Stimulated activated naive CD8-positive, alpha-beta T cell treated with anti-CD3 and anti-CD28 coated beads, Interleukin-15, Interleukin-2, amounts not matched to agents 100 ng/mL and 50 ng/mL, for 24 hours (primary cell): Measurements from ENCODE around the gene GPRC5C.
"Not testable (repeated sequence)": the region's sequence is repeated elsewhere in the genome, so short reads cannot be mapped to it uniquely, and the experiment has no call there.

Source experiments
- H3K27ac Mint-ChIP-seq: one replicate; pipeline ENCODE4 v1.8.0; 2021; ENCODE audit warnings: mild to moderate bottlenecking, mixed read lengths
- H3K27me3 Mint-ChIP-seq: one replicate; pipeline ENCODE4 v1.8.0; 2021; ENCODE audit warnings: mixed read lengths
- H3K36me3 Mint-ChIP-seq: one replicate; pipeline ENCODE4 v1.8.0; 2021; ENCODE audit warnings: low read depth, mixed read lengths
- H3K4me1 Mint-ChIP-seq: one replicate; pipeline ENCODE4 v1.8.0; 2021; ENCODE audit warnings: low read depth, mixed read lengths
- H3K4me3 Mint-ChIP-seq: one replicate; pipeline ENCODE4 v1.8.0; 2021; ENCODE audit warnings: mild to moderate bottlenecking, mixed read lengths
- H3K9me3 Mint-ChIP-seq: one replicate; pipeline ENCODE4 v1.8.0; 2021; ENCODE audit warnings: mixed read lengths

GPRC5C gene

DNA sequence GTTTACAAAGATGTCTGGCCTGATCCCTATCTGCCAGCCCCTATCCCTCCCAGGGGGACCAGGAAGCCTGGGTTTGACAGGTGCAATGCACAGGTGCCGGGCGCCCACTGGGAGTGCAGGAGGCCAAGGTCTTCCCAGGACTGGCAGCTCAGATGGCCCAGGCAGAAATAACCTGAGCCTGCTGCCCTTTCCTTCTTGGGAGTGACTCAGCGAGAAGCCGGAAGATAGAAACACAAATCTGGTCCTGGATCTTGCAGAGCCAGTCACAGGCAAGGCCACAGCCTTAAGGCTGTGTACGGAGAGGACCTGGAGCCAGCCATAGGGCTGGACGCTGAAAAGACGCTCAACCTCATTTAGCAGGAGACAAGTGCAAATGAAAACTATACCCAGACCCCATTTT lies 36.9 kb upstream of the GPRC5C start:
- Mint-ChIP-seq H3K9me3 (no peaks in the 10 kb centered on the region), H3K27me3 (no peaks in the 10 kb centered on the region), H3K4me3 (no peak overlapping the region), H3K36me3 (no peaks in the 10 kb centered on the region), H3K27ac (no peak overlapping the region), H3K4me1 (no peaks in the 10 kb centered on the region)

DNA sequence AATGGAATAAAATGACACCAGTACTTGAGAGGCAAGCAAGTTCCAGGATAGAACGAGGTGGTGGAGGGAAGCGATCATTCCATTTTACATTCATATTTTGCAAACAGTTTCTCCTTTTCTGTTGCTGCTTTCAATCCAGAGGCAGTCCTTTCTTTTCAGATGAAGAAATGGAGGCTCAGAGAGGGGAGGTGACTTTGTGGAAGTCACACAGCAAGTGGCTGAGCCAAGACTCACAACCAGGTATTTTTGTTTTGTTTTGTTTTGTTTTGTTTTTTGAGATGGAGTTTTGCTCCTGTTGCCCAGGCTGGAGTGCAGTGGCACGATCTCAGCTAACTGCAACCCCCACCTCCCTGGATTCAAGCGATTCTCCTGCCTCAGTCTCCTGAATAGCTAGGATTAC lies 35.3 kb upstream of the GPRC5C start:
- H3K27ac Mint-ChIP-seq, result no peak overlapping the region
- no peaks in the 10 kb centered on the region for H3K36me3 Mint-ChIP-seq
- no peaks in the 10 kb centered on the region for H3K9me3 Mint-ChIP-seq
- no peaks in the 10 kb centered on the region for H3K4me1 Mint-ChIP-seq
- H3K27me3 Mint-ChIP-seq, result peaks cover 4% of the 10 kb centered on the region
- no peak overlapping the region for H3K4me3 Mint-ChIP-seq

DNA sequence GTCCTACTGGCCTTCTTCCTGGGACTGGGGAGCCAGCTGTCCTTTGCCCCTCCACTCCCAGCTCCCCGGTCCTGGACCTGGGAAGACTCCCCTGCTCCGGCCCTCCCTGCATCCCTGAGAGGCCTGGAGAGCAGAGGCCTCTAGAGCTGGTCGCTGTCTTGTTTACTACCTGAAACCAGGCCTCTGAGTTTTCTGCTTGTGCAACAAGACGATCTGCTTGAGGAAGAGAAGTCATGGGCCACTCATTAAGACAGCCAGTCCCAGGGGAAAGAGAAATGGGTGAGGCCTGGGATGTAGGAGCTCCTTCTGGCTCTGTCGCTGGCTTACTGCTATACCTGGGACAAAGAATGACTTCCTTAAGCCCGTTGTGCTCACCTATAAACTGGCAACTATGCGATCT lies 29.8 kb upstream of the GPRC5C start:
- H3K36me3 Mint-ChIP-seq, result no peaks in the 10 kb centered on the region
- H3K4me1 Mint-ChIP-seq, result no peaks in the 10 kb centered on the region
- H3K4me3 Mint-ChIP-seq, result no peak overlapping the region
- H3K9me3 Mint-ChIP-seq, result no peaks in the 10 kb centered on the region
- H3K27ac Mint-ChIP-seq, result no peak overlapping the region
- H3K27me3 Mint-ChIP-seq, result peaks cover 4% of the 10 kb centered on the region

DNA sequence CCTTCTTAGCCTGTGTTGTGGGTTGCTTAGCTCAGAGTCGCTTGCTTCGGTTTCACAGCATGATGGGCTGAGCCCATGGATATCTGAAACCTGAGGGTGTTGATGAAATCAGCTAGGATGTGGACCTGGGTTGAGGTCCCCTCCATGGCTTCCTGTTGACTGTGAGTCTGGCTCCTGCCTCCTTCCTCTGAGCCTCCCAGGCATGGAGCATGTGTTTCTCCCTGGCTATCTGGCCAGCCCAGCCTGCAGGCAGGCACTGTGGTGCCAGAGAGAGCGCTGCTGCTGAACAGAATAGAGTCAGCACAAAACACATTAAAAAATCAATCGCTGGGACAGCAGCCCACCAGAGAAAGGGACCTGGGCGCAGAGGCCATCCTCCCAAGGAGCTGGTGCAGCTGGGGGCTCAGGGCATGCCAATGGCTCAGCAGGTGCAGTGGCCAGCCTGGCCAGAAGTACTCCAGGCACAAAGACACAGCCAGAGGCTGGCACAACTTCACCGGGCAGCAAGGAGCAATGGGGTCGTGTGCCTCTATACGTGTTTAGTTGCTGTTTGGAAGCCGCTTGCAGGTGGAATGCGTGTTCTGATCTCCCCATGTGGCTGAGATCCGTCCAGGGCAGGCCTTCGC lies 28.3 kb upstream of the GPRC5C start:
- peaks cover 4% of the 10 kb centered on the region for H3K27me3 Mint-ChIP-seq
- no peak overlapping the region for H3K27ac Mint-ChIP-seq
- H3K4me1 Mint-ChIP-seq, result no peaks in the 10 kb centered on the region
- no peaks in the 10 kb centered on the region for H3K36me3 Mint-ChIP-seq
- no peak overlapping the region for H3K4me3 Mint-ChIP-seq
- H3K9me3 Mint-ChIP-seq, result no peaks in the 10 kb centered on the region

DNA sequence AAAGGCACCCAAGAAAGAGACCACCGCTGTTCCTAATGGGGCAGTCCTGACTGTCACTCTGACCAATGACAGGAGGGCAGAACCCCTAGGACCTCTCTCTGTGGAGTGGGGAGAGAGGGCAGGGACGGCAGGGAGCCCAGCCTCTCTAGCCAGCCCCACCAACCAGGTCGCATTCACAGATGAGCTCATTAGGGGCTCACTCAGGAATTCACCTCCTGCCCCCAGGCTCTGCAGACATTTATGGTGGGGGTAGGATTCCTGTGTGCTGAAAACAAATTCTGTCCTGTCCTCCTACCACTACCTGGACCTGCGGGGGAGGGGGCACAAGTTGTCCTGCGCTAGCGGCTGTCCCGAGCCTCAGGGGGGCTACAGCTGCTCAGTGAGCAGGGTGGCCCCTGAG lies 27.7 kb upstream of the GPRC5C start:
- Mint-ChIP-seq H3K9me3 (no peaks in the 10 kb centered on the region), H3K4me1 (no peaks in the 10 kb centered on the region), H3K27ac (no peak overlapping the region), H3K36me3 (no peaks in the 10 kb centered on the region), H3K4me3 (no peak overlapping the region), H3K27me3 (peaks cover 4% of the 10 kb centered on the region)

DNA sequence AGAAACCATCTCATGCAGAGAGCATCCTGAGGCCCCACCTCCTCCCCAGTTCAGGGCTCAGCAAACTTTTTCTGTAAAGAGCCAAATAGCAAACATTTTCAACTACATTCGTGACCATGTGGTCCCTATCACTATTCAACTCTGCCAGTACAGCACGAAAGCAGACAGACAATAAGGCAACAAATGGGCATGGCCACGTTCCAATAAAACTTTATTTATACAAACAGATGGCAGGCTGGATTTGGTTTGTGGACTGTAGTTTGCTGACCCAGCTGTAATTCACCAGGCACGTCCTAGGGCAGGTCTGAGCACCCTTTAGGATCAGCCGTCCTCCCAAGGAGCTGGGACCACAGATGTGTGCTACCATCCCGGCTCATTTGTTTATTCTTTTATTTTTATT lies 27.1 kb upstream of the GPRC5C start:
- no peak overlapping the region for H3K27ac Mint-ChIP-seq
- no peaks in the 10 kb centered on the region for H3K4me1 Mint-ChIP-seq
- H3K4me3 Mint-ChIP-seq, result no peak overlapping the region
- no peaks in the 10 kb centered on the region for H3K9me3 Mint-ChIP-seq
- H3K27me3 Mint-ChIP-seq, result peaks cover 4% of the 10 kb centered on the region
- no peaks in the 10 kb centered on the region for H3K36me3 Mint-ChIP-seq

DNA sequence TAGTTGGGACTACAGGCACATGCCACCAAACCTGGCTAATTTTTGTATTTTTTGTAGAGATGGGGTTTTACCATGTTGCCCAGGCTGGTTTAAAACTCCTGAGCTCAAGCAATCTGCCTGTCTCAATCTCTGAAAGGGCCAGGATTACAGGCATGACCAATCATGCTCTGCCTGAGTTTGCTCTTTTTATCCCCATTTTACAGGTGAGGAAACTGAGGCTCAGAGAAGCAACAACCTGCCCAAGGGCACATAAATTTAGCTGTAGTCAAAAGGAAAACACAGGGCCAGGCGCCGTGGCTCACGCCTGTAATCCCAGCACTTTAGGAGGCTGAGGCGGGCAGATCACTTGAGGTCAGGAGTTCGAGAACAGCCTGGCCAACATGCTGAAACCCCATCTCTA lies 26.6 kb upstream of the GPRC5C start:
- not testable (repeated sequence) for H3K9me3 Mint-ChIP-seq, H3K27ac Mint-ChIP-seq, H3K4me3 Mint-ChIP-seq, H3K36me3 Mint-ChIP-seq, H3K4me1 Mint-ChIP-seq, H3K27me3 Mint-ChIP-seq

DNA sequence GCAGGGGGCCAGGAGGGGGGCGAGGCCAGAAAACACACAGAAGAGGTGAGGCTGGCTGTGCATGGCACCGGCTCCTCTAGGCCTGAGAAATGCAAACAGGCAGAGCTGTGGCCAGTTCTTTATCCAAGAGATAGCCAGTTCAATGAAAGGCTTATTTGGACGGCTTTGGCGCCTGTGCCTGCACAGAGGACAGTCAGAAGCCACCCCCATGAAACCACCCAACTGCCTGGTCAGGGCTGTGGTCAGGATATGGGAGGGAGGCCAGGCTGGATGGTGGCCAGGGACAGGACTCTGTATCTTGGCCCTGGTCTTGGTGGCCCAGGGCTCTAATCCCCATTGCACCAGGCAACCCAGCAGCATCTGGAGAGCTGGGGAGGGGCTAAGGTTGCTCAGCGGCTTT lies 24.5 kb upstream of the GPRC5C start:
- H3K27me3 Mint-ChIP-seq, result peaks cover 8% of the 10 kb centered on the region
- no peaks in the 10 kb centered on the region for H3K36me3 Mint-ChIP-seq
- H3K4me3 Mint-ChIP-seq, result no peak overlapping the region
- no peaks in the 10 kb centered on the region for H3K9me3 Mint-ChIP-seq
- no peaks in the 10 kb centered on the region for H3K4me1 Mint-ChIP-seq
- no peak overlapping the region for H3K27ac Mint-ChIP-seq

DNA sequence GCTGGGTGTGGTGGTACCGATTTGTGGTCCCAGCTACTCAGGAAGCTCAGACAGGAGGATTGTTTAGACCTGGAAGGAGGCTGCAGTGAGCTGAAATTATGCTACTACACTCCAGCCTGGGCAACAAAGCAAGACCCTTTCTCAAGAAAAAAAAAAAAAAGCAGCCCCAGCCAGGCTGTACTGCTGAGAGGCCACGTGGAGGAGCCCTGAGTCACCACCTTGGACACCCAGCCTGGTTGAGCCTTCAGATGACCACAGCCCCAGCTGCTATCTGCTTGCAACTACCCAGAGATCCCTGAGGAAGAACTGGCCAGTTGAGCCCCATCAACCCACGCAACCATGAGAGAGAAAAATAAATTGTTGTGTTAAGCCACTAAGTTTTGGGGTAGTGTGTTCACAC lies 23.6 kb upstream of the GPRC5C start:
- no peak overlapping the region for H3K27ac Mint-ChIP-seq
- no peaks in the 10 kb centered on the region for H3K36me3 Mint-ChIP-seq
- no peak overlapping the region for H3K4me3 Mint-ChIP-seq
- no peaks in the 10 kb centered on the region for H3K4me1 Mint-ChIP-seq
- peaks cover 9% of the 10 kb centered on the region for H3K27me3 Mint-ChIP-seq
- no peaks in the 10 kb centered on the region for H3K9me3 Mint-ChIP-seq

DNA sequence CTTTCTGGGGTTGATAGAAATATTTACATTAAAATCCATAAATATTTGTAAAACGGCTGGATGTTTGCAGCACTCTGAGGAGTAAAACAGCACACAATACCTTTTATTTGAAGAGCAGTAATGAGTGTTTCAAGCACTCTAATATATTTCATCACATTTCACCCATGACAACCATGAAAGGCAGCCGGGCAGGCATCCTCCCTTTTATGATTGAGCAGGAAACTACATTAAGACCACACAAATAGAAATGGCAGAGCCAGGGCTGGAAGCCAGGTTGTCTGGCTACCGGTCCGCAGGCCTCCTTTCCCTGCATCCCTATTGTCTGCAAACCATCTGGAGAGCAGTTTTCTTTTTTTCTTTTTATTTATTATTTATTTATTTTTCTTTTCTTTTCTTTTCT lies 23.1 kb upstream of the GPRC5C start:
- peaks cover 9% of the 10 kb centered on the region for H3K27me3 Mint-ChIP-seq
- H3K9me3 Mint-ChIP-seq, result no peaks in the 10 kb centered on the region
- H3K4me3 Mint-ChIP-seq, result no peak overlapping the region
- H3K27ac Mint-ChIP-seq, result no peak overlapping the region
- no peaks in the 10 kb centered on the region for H3K36me3 Mint-ChIP-seq
- no peaks in the 10 kb centered on the region for H3K4me1 Mint-ChIP-seq

DNA sequence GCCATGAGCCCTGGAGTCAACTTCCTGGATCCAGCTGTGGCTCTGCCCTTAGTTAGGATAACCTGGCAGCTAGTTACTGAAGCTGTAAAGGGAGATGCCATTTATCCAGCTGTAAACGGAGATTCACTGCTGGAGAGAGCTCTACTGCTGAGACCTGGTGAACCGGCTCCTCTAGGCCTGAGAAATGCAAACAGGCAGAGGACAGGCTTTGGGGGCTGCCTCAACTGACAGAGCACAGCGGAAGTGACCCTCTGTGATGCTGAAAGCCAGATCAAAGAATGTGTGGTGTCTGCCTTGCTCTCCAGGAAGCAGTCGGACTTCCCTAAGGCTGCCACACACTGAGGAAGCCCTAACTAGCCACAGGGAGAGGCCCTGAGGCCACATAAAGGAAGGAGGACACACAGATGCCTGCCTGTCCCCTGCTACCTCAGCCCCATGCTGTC lies 21.9 kb upstream of the GPRC5C start:
- Mint-ChIP-seq H3K27me3 (peaks cover 9% of the 10 kb centered on the region), H3K36me3 (no peaks in the 10 kb centered on the region), H3K9me3 (no peaks in the 10 kb centered on the region), H3K4me3 (no peak overlapping the region), H3K4me1 (peaks cover 3% of the 10 kb centered on the region), H3K27ac (no peak overlapping the region)

DNA sequence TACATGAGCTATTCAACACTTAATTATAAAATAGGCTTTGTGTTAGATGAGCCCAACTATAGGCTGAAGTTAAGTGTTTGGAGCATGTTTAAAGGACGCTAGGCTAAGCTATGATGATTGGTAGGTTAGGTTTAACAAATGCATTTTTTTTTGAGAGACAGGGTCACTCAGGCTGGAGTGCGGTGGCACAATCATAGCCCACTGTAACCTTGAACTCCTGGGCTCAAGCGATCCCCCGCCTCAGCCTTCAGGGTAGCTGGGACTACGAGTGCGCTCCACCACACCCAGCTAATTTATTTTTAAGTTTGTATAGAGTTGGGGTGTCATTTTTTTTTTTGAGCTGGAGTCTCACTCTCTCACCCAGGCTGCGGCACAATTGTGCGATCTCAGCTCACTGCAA lies 19.3 kb upstream of the GPRC5C start:
- Mint-ChIP-seq H3K27ac (no peak overlapping the region), H3K4me3 (no peak overlapping the region), H3K4me1 (peaks cover 12% of the 10 kb centered on the region), H3K36me3 (no peaks in the 10 kb centered on the region), H3K9me3 (no peaks in the 10 kb centered on the region), H3K27me3 (peaks cover 9% of the 10 kb centered on the region)

DNA sequence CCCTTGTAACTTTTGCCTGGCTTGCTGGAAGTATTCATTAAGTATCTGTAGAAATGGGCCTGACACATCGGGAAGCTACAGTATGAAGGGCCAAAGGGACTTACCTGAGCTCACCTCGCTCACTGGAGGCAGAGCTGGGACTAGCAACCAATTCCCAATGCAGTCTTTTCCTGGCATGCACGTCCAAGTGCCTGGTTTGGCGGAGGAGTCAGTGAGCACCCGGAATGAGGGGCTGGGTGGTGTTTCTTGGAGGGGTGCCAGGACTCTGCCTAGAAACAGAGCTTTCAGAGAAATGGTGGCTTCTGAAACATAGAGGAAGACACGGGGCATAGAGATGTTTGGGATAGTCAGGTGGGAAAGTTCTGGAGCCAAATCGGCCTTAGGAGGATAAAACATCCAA lies 18.4 kb upstream of the GPRC5C start:
- Mint-ChIP-seq H3K9me3 (no peaks in the 10 kb centered on the region), H3K4me1 (peaks cover 12% of the 10 kb centered on the region), H3K4me3 (no peak overlapping the region), H3K36me3 (no peaks in the 10 kb centered on the region), H3K27me3 (peaks cover 13% of the 10 kb centered on the region), H3K27ac (no peak overlapping the region)

DNA sequence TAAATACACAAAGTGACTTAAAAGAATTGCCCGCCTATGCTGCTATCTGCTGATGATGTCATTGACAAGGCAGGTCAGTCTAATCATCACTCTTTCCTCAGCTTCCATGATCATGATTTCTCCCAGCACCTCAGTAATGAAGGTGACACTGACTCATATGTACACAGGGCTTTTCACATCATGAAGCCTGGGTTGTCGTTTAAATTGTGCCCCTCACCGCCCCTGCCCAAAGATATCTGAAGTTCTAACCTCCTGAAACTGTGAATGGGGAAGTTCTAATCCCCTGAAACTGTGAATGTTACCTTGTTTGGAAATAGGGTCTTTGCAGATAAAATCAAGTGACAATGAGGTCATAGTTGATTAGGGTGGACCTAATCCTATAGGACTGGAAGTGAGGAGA lies 17.4 kb upstream of the GPRC5C start:
- H3K4me3 Mint-ChIP-seq, result no peak overlapping the region
- peaks cover 12% of the 10 kb centered on the region for H3K4me1 Mint-ChIP-seq
- peaks cover 14% of the 10 kb centered on the region for H3K27me3 Mint-ChIP-seq
- H3K36me3 Mint-ChIP-seq, result no peaks in the 10 kb centered on the region
- no peak overlapping the region for H3K27ac Mint-ChIP-seq
- no peaks in the 10 kb centered on the region for H3K9me3 Mint-ChIP-seq

DNA sequence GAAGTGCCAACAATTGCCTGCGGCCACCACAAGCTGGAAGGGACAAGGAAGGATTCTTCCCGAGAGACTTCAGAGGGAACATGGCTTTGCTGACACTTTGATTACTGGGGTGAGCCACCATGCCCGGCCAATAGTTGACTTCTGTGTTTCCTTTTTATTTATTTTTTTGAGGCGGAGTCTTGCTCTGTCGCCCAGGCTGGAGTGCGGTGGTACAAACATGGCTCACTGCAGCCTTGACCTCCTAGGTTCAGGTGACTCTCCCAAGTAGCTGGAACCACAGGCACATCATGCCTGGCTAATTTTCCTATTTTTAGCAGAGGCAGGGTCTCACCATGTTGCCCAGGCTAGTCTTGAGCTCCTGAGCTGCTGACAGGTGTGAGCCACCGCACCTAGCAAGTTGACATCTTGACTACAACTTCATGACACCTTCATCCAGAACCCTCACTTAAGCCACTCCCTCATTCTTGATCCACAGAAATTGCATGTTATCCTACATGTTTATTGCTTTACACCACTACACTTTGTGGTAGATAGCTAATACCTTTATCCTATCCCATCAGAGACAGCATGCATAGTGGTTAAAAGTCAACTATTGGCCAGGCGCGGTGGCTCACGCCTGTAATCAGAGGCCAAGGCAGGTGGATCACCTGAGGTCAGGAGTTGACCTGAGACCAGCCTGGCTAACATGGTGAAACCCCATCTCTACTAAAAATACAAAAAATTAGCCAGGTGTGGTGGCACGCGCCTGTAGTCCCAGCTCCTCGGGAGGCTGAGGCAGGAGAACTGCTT lies 16.1 kb upstream of the GPRC5C start:
- H3K9me3 Mint-ChIP-seq, result no peaks in the 10 kb centered on the region
- H3K36me3 Mint-ChIP-seq, result no peaks in the 10 kb centered on the region
- peaks cover 12% of the 10 kb centered on the region for H3K4me1 Mint-ChIP-seq
- no peak overlapping the region for H3K27ac Mint-ChIP-seq
- no peak overlapping the region for H3K4me3 Mint-ChIP-seq
- peaks cover 10% of the 10 kb centered on the region for H3K27me3 Mint-ChIP-seq
